Cardiac muscle cell (in vitro differentiated cells and primary cell): ENCODE data around the gene IQCF2. TPM values are rescaled to one million over a fixed set of nuclear protein-coding genes. Genes with fewer than 3 reads are reported as not detected.
A peak's percentile ranks its signal among the peaks of the same experiment; 100 is the strongest.
"Not testable (repeated sequence)": the region's sequence is repeated elsewhere in the genome, so short reads cannot be mapped to it uniquely, and the experiment has no call there.

Experiments used
- DNase-seq, 2 donors: peaks; one replicate each; pipeline versions ENCODE4 v3.0.0 to v3.0.0-alpha.2; 2010 to 2017; ENCODE audit warnings: low read depth in 1 of 2, low spot score in 1 of 2
- H3K27ac ChIP-seq: fragments of 200-600 bp; sonication (generic); 2 replicates; pipeline ENCODE4 v1.5.1; 2016
- H3K27me3 ChIP-seq: fragments of 200-600 bp; sonication (generic); 2 replicates; pipeline ENCODE4 v1.6.0; 2016; ENCODE audit warnings: control low read depth
- H3K36me3 ChIP-seq: fragments of 200-600 bp; sonication (generic); 2 replicates; pipeline ENCODE4 v1.5.1; 2016; ENCODE audit warnings: control low read depth
- H3K4me1 ChIP-seq: fragments of 200-600 bp; sonication (generic); 2 replicates; pipeline ENCODE4 v1.8.1; 2017; ENCODE audit warnings: low read depth, mild to moderate bottlenecking, mixed run types
- H3K4me3 ChIP-seq: fragments of 200-600 bp; sonication (generic); 2 replicates; pipeline ENCODE4 v1.5.1; 2016; ENCODE audit warnings: mild to moderate bottlenecking
- H3K9me3 ChIP-seq: fragments of 200-600 bp; sonication (generic); 2 replicates; pipeline ENCODE4 v1.5.1; 2017; ENCODE audit warnings: low read depth, mild to moderate bottlenecking, control low read depth
- CTCF ChIP-seq: IDR thresholded peaks from 2 replicates; pipeline ENCODE4 v1.5.1; 2012; ENCODE audit warnings: low read depth, mild to moderate bottlenecking, low read length
- polyA plus RNA-seq: library from polyadenylated mRNA; unstranded; fragments of >200 nt; fragmentation: Nextera tagmentation; extraction: Ambion mirVana; gene quantifications from 2 replicates; pipeline ENCODE4 v1.2.1, GENCODE V29; 2016
- total RNA-seq: library from RNA; depleted of rRNA; stranded (reverse); fragments of >200 nt; gene quantifications from 2 replicates; pipeline ENCODE4 v1.2.3, GENCODE V29; 2016

Gene IQCF2
- total and polyA plus RNA-seq, 2 experiments from 2014 or later, result not detected

DNA sequence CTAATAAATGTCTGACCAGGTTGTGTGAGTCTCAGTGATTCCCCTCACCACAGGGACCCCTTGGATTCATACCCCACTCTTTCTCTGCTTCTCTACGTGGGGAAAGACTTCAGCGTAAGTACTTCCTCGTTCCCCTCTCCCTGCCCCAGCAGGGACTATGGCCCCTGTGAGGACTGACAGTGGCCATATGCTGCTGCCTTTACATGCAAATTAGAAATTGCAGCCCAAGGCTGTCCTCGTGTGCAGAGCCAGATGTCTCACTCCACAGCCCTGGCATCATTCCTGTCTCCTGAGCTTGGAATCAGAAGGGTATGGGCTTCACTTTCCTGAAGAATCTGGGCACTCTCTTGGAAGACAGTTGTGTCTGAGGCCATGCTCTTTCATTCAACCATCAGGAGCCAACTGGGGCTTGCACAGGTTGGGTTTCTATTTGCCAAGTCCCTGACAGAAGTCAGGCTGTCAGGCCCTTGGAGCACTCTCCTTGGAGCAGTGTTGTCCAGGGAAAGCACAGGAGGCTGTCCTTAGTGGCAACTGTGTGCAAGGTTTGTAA is 30.5 kb upstream of the IQCF2 start:
- Histone ChIP-seq H3K27ac (no peak overlapping the region), H3K4me3 (no peak overlapping the region), H3K36me3 (no peaks in the 10 kb centered on the region), H3K4me1 (no peaks in the 10 kb centered on the region), H3K9me3 (no peaks in the 10 kb centered on the region), H3K27me3 (no peaks in the 10 kb centered on the region)
- no peak for TF ChIP-seq CTCF
- DNase-seq, result no peak

DNA sequence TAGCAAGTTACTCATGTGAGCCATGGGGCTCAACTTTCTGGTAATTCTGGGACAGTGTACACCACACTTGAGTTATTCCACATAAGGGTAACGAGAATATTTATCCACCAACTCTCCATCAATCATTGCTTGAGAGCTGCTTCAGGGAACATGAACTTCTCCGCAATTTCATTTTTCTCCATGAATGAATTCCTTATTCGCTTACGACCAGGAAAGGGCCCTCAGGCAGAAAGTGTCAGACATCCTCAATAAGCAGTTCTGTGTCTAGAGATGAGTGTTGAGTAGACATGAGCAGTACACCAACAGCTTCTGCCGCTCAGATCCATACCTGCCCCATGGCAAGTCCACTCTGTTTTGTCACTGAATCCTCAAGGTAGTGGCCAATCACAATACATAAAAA is 24.8 kb upstream of the IQCF2 start:
- no peak for DNase-seq
- H3K4me3 ChIP-seq, result no peak overlapping the region
- no peaks in the 10 kb centered on the region for H3K36me3 ChIP-seq
- TF ChIP-seq CTCF, result no peak
- no peaks in the 10 kb centered on the region for H3K27me3 ChIP-seq
- H3K4me1 ChIP-seq, result no peaks in the 10 kb centered on the region
- H3K9me3 ChIP-seq, result no peaks in the 10 kb centered on the region
- H3K27ac ChIP-seq, result no peak overlapping the region

DNA sequence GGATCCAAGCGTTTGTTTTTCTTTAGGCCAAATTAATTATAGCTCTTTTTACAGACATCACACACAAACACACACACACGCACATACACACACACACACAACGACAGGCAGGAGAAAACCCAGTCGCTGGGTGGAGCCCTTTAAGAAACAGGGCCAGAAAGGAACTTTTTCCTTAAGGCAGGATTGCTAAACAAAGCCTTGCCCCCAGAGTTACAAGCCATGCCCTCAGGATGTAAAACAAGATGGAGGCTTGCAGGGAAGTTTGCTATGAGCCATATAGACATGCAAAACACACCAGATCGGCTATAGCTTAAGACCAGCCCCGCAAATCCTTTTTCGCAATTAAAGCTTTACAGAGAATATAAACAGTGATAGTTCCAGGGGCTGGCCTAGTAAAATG is 16.3 kb upstream of the IQCF2 start:
- no peak overlapping the region for H3K4me3 ChIP-seq
- no peaks in the 10 kb centered on the region for H3K27me3 ChIP-seq
- DNase-seq, result no peak
- H3K36me3 ChIP-seq, result no peaks in the 10 kb centered on the region
- peaks cover 4% of the 10 kb centered on the region for H3K4me1 ChIP-seq
- no peaks in the 10 kb centered on the region for H3K9me3 ChIP-seq
- H3K27ac ChIP-seq, result no peak overlapping the region
- TF ChIP-seq CTCF, result no peak

GRCh38 chr3:51855411-51855810 is 6.0 kb upstream of the IQCF2 start:
- H3K36me3 ChIP-seq, H3K9me3 ChIP-seq, H3K4me3 ChIP-seq, H3K4me1 ChIP-seq, DNase-seq, H3K27me3 ChIP-seq, H3K27ac ChIP-seq: not testable (repeated sequence)

- no peak for DNase-seq
These were observed 1.5 kb downstream of the IQCF2 start for GRCh38 chr3:51862886-51863285.

GRCh38 chr3:51868896-51869295 is 7.5 kb downstream of the IQCF2 start:
- H3K4me3 ChIP-seq, H3K9me3 ChIP-seq, H3K4me1 ChIP-seq, H3K36me3 ChIP-seq, DNase-seq, H3K27me3 ChIP-seq: not testable (repeated sequence)
- peak overlapping the region; percentile 70 for H3K27ac ChIP-seq

More at GRCh38 chr3:51862886-51863285, 1.5 kb downstream of the IQCF2 start:
- Histone ChIP-seq H3K27ac (no peak overlapping the region), H3K9me3 (no peaks in the 10 kb centered on the region), H3K4me1 (no peaks in the 10 kb centered on the region), H3K4me3 (no peak overlapping the region), H3K27me3 (no peaks in the 10 kb centered on the region), H3K36me3 (no peaks in the 10 kb centered on the region)
- TF ChIP-seq CTCF, result no peak

GRCh38 chr3:51869304-51869703 is 7.9 kb downstream of the IQCF2 start:
- peak overlapping the region; percentile 70 for H3K27ac ChIP-seq
- no peaks in the 10 kb centered on the region for H3K36me3 ChIP-seq
- no peak for DNase-seq
- H3K9me3 ChIP-seq, result no peaks in the 10 kb centered on the region
- H3K4me3 ChIP-seq, result no peak overlapping the region
- H3K4me1 ChIP-seq, result peaks cover 9% of the 10 kb centered on the region
- no peaks in the 10 kb centered on the region for H3K27me3 ChIP-seq
- TF ChIP-seq CTCF, result no peak
